ENCODE measurements around the gene KIF7.

KIF7 gene, protein sequence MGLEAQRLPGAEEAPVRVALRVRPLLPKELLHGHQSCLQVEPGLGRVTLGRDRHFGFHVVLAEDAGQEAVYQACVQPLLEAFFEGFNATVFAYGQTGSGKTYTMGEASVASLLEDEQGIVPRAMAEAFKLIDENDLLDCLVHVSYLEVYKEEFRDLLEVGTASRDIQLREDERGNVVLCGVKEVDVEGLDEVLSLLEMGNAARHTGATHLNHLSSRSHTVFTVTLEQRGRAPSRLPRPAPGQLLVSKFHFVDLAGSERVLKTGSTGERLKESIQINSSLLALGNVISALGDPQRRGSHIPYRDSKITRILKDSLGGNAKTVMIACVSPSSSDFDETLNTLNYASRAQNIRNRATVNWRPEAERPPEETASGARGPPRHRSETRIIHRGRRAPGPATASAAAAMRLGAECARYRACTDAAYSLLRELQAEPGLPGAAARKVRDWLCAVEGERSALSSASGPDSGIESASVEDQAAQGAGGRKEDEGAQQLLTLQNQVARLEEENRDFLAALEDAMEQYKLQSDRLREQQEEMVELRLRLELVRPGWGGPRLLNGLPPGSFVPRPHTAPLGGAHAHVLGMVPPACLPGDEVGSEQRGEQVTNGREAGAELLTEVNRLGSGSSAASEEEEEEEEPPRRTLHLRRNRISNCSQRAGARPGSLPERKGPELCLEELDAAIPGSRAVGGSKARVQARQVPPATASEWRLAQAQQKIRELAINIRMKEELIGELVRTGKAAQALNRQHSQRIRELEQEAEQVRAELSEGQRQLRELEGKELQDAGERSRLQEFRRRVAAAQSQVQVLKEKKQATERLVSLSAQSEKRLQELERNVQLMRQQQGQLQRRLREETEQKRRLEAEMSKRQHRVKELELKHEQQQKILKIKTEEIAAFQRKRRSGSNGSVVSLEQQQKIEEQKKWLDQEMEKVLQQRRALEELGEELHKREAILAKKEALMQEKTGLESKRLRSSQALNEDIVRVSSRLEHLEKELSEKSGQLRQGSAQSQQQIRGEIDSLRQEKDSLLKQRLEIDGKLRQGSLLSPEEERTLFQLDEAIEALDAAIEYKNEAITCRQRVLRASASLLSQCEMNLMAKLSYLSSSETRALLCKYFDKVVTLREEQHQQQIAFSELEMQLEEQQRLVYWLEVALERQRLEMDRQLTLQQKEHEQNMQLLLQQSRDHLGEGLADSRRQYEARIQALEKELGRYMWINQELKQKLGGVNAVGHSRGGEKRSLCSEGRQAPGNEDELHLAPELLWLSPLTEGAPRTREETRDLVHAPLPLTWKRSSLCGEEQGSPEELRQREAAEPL (N-terminal part only)

DNA sequence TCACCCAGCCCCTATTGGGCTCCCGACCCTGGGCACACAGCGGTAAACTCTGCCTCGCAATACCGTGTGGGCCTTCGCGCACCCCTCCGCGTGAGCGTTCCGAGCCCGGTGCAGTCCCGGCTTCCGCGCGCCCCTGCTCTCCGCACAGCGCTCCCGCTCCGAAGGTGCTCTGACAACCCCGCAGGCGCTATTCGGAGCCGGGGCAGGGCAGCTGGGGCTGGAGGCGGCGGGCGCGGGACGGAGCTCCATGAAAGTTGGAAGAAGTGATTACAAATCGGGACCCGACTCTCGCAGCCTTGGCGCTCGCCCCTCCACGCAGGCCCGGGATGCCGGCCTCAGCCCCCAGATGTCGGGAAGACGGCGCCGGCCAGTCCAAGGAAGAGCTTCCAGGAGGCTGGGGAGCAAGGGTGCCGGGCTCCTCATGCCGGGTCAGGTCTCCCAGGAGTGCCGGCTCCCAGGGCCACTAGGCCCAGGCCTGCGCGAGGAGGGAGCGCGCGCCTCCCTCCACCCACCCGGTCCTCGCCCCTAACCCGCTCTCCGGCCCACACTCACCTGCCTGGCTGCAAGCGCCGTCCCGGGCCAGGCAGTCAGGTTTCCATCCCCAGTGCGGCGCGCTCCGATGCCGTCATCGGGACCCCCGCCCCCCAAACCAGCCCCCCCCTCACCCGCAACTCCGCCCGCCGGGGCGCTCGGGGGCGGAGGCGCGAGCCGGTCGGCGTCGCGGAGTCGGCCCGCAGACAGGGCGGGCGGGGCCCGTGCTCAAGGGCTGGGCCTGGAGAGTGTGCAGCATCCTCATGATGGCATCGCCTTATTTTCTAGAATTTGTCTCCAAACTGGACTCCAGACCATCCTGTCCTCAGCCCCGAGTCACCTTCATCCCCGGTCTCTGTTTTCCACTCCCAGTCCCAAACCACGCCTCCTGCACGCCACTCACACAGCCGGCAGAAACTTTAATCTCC is at the start of gene KIF7:
Gene KIF7, minus strand, starts transcription at position 621 of the 959 bp plus-strand sequence. CDS start 2,537 bp downstream, outside the sequence.
- Histone ChIP-seq H3K27me3 (ENCODE audit: low read depth, low read length) (peaks cover 3% of the 10 kb centered on the region), H3K4me1 (ENCODE audit: low read length) (peaks cover 13% of the 10 kb centered on the region), H4K20me1 (ENCODE audit: insufficient read depth, low read length) (no peaks in the 10 kb centered on the region), H3K27ac (ENCODE audit: low read length) (no peak within 1 kb of the TSS), H3K4me3 (ENCODE audit: low read length) (peak within 1 kb of the TSS; percentile 85), H3K9me3 (ENCODE audit: insufficient read depth, low read length) (no peaks in the 10 kb centered on the region), H3K36me3 (replicated peaks; ENCODE audit: low read depth, low read length) (peaks cover 3% of the 10 kb centered on the region), H3K79me2 (ENCODE audit: low read length) (no peaks in the 10 kb centered on the region), H2AFZ (ENCODE audit: low read depth, low read length) (peak within 1 kb of the TSS; percentile 73), H3K9ac (ENCODE audit: low read length) (peak within 1 kb of the TSS; percentile 69), H3K4me2 (ENCODE audit: low read length) (peak within 1 kb of the TSS; percentile 85)
- TF ChIP-seq EZH2phosphoT487 (IDR thresholded peaks at IDR 0.05; ENCODE audit: low read depth): no peak
- TF ChIP-seq, protein P1, sequence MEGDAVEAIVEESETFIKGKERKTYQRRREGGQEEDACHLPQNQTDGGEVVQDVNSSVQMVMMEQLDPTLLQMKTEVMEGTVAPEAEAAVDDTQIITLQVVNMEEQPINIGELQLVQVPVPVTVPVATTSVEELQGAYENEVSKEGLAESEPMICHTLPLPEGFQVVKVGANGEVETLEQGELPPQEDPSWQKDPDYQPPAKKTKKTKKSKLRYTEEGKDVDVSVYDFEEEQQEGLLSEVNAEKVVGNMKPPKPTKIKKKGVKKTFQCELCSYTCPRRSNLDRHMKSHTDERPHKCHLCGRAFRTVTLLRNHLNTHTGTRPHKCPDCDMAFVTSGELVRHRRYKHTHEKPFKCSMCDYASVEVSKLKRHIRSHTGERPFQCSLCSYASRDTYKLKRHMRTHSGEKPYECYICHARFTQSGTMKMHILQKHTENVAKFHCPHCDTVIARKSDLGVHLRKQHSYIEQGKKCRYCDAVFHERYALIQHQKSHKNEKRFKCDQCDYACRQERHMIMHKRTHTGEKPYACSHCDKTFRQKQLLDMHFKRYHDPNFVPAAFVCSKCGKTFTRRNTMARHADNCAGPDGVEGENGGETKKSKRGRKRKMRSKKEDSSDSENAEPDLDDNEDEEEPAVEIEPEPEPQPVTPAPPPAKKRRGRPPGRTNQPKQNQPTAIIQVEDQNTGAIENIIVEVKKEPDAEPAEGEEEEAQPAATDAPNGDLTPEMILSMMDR (IDR thresholded peaks at IDR 0.05; ENCODE audit: low read depth, low read length): no peak

DNA sequence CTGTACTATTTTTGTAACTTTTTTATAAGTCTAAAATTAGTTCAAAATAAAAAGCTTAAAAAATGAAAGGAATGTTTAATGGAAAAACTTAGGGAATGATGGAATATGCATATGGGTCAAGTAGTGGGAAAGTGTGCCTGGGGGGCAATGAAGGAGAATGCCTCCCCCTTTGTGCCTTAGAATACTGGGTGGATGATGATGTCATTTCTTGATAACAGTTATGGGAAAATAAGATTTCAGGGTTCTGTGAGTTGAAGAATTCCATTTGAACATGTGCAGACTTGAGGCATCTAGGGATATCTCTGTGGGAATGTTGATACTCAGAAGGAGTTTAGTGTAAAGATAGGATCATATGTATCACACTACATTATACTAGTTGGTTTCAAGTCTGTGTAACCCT is 49.1 kb upstream of the KIF7 start:
- no peaks in the 10 kb centered on the region for H3K9me3 ChIP-seq (ENCODE audit: insufficient read depth, low read length)

DNA sequence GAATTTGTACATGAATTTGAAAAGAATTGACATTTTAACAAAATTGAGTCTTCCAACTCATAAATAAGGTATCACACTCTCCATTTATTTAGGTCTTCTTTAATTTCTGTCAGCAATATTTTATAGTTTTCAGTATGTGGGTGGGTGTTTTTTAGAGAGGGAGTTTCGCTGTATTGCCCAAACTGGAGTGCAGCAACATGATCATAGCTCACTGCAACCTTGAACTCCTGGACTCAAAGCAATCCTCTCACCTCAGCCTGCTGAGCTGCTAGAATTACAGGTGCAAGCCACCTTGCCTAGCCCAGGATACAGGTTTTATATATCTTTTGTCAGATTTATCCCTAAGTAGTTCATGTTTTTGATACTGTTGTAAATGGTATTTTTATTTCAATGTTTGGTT is 39.9 kb upstream of the KIF7 start:
- no peaks in the 10 kb centered on the region for H3K9me3 ChIP-seq (ENCODE audit: insufficient read depth, low read length)
- peaks cover 14% of the 10 kb centered on the region; the same call in 1 of the 2 replicates for H3K4me1 ChIP-seq (ENCODE audit: low read length)
- H4K20me1 ChIP-seq (ENCODE audit: insufficient read depth, low read length): no peaks in the 10 kb centered on the region
- no peak overlapping the region for H3K4me3 ChIP-seq (ENCODE audit: low read length)
- H3K9ac ChIP-seq (ENCODE audit: low read length): no peak overlapping the region
- H2AFZ ChIP-seq (ENCODE audit: low read depth, low read length): no peak overlapping the region
- TF ChIP-seq, protein P1 (IDR thresholded peaks at IDR 0.05; ENCODE audit: low read depth, low read length): no peak
- TF ChIP-seq EZH2phosphoT487 (IDR thresholded peaks at IDR 0.05; ENCODE audit: low read depth): no peak
- no peaks in the 10 kb centered on the region for H3K36me3 ChIP-seq (replicated peaks; ENCODE audit: low read depth, low read length)
- H3K79me2 ChIP-seq (ENCODE audit: low read length): no peaks in the 10 kb centered on the region
- no peak overlapping the region for H3K4me2 ChIP-seq (ENCODE audit: low read length)
- H3K27ac ChIP-seq (ENCODE audit: low read length): no peak overlapping the region
- peaks cover 24% of the 10 kb centered on the region; the same call in 1 of the 2 replicates for H3K27me3 ChIP-seq (ENCODE audit: low read depth, low read length)

More for the DNA sequence above, 49.1 kb upstream of the KIF7 start:
- Histone ChIP-seq H3K79me2 (ENCODE audit: low read length) (no peaks in the 10 kb centered on the region), H2AFZ (ENCODE audit: low read depth, low read length) (no peak overlapping the region), H3K4me2 (ENCODE audit: low read length) (no peak overlapping the region), H3K27me3 (ENCODE audit: low read depth, low read length) (peaks cover 41% of the 10 kb centered on the region), H3K4me1 (ENCODE audit: low read length) (no peaks in the 10 kb centered on the region), H3K27ac (ENCODE audit: low read length) (no peak overlapping the region), H4K20me1 (ENCODE audit: insufficient read depth, low read length) (no peaks in the 10 kb centered on the region), H3K36me3 (replicated peaks; ENCODE audit: low read depth, low read length) (no peaks in the 10 kb centered on the region), H3K9ac (ENCODE audit: low read length) (no peak overlapping the region), H3K4me3 (ENCODE audit: low read length) (no peak overlapping the region)
- no peak for TF ChIP-seq EZH2phosphoT487 (IDR thresholded peaks at IDR 0.05; ENCODE audit: low read depth)
- TF ChIP-seq, protein P1 (IDR thresholded peaks at IDR 0.05; ENCODE audit: low read depth, low read length): no peak
